HepG2 (cell line): ENCODE data around the gene GON4L. TPM values are rescaled to one million over a fixed set of nuclear protein-coding genes. Genes with fewer than 3 reads are reported as not detected.

Source experiments
- ATAC-seq: fragments of 200-7000 bp; cut with Tn5 transposase; 3 replicates; pipeline ENCODE4 v1.9.1; 2020; ENCODE audit warnings: mild to moderate bottlenecking, moderate library complexity
- BruUV-seq: library from RNA; stranded (reverse); fragments of 400-500 nt; replicated peaks from 2 replicates; lab custom pipeline; 2021; lab: Mats Ljungman, UMichigan
- CTCF ChIA-PET: fragments of 300-600 bp; formaldehyde crosslinking; extraction: SDS; loops from one replicate; lab custom pipeline; 2021; ENCODE audit warnings: low total read pairs, inconsistent platforms, low intra/inter-chr PET ratio; lab: Yijun Ruan, JAX
- POLR2A ChIA-PET: fragments of 350-600 bp; sonication (Branson Sonifier 250); formaldehyde crosslinking; loops from one replicate; lab custom pipeline; 2020; ENCODE audit warnings: antibody characterized with exemption, inconsistent platforms; lab: Yijun Ruan, JAX
- DNase-seq: peaks from one replicate; pipeline ENCODE4 v3.0.0-alpha.2; 2015; ENCODE audit warnings: low spot score
- FAIRE-seq: peaks from 3 replicates; lab custom pipeline; 2011; peaks lifted over from hg19 to GRCh38; lab: Jason Lieb, UNC
- H2AFZ ChIP-seq: one replicate; pipeline ENCODE4 v1.6.1; 2011; ENCODE audit warnings: low read length, inconsistent platforms
- H3K27ac ChIP-seq: fragments of 300-600 bp; 3 replicates; pipeline ENCODE4 v1.8.0; 2011; ENCODE audit warnings: mixed run types, mild to moderate bottlenecking, mixed read lengths, low read length, inconsistent platforms; ENCODE audit not compliant: insufficient read depth; ENCODE audit errors: extremely low read length
- H3K27me3 ChIP-seq, 2 experiments: fragments of 200-600 bp in 1 of 2; 2 replicates in 1 of 2; 3 replicates in 1 of 2; pipeline versions ENCODE4 v1.6.0 to v1.8.0; 2011; ENCODE audit warnings: low read length in 2 of 2, mild to moderate bottlenecking in 2 of 2, moderate library complexity in 2 of 2, inconsistent platforms in 1 of 2; ENCODE audit not compliant: insufficient read depth in 2 of 2, control insufficient read depth in 1 of 2
- H3K36me3 ChIP-seq, 2 experiments: fragments of 200-600 bp in 1 of 2; replicated peaks in 1 of 2; 2 replicates in 1 of 2; 3 replicates in 1 of 2; pipeline versions ENCODE4 v1.5.1 to v1.8.0; 2011; ENCODE audit warnings: low read length in 2 of 2, inconsistent platforms in 1 of 2; ENCODE audit not compliant: insufficient read depth in 2 of 2, control insufficient read depth in 1 of 2
- H3K4me1 ChIP-seq: 2 replicates; pipeline ENCODE4 v1.5.1; 2012; ENCODE audit warnings: low read length, inconsistent platforms; ENCODE audit not compliant: insufficient read depth
- H3K4me2 ChIP-seq: 2 replicates; pipeline ENCODE4 v1.6.0; 2011; ENCODE audit warnings: low read depth, low read length, inconsistent platforms
- H3K4me3 ChIP-seq, 3 experiments: fragments of 200-600 bp in 1 of 3; sonication (generic), shearing (Covaris generic) in 1 of 3; replicated peaks in 1 of 3; 2 replicates each; pipeline ENCODE4 v1.5.1; 2011 to 2016; ENCODE audit warnings: low read length in 3 of 3, inconsistent platforms in 2 of 3, low read depth in 2 of 3, mild to moderate bottlenecking in 2 of 3, control low read depth in 1 of 3, mixed read lengths in 1 of 3; ENCODE audit not compliant: insufficient read depth in 1 of 3
- H3K79me2 ChIP-seq: one replicate; pipeline ENCODE4 v1.6.1; 2011; ENCODE audit warnings: low read length, inconsistent platforms; ENCODE audit not compliant: insufficient read depth
- H3K9ac ChIP-seq: 2 replicates; pipeline ENCODE4 v1.6.0; 2011; ENCODE audit warnings: mild to moderate bottlenecking, low read depth, low read length, inconsistent platforms; ENCODE audit not compliant: insufficient read depth
- H3K9me3 ChIP-seq: 2 replicates; pipeline ENCODE4 v1.5.1; 2012; ENCODE audit warnings: mild to moderate bottlenecking, low read length
- H4K20me1 ChIP-seq: 2 replicates; pipeline ENCODE4 v1.6.0; 2011; ENCODE audit warnings: inconsistent platforms, mild to moderate bottlenecking, low read length, moderate library complexity; ENCODE audit not compliant: insufficient read depth
- CREM ChIP-seq, 2 experiments: sonication (generic) in 1 of 2; formaldehyde crosslinking in 1 of 2; IDR thresholded peaks; 2 replicates each; pipeline versions ENCODE4 v1.4.0 to v1.6.1; 2016 to 2020; ENCODE audit warnings: antibody characterized with exemption in 1 of 2, mild to moderate bottlenecking in 1 of 2, missing genetic modification reagents in 1 of 2
- GFI1 ChIP-seq: sonication (generic); formaldehyde crosslinking; IDR thresholded peaks from 2 replicates; pipeline ENCODE4 v1.5.0; 2020; ENCODE audit warnings: missing genetic modification reagents, mild to moderate bottlenecking, borderline replicate concordance
- KDM2A ChIP-seq: sonication (generic); formaldehyde crosslinking; IDR thresholded peaks from 2 replicates; pipeline ENCODE4 v1.4.0; 2020; ENCODE audit warnings: low read depth, missing genetic modification reagents, borderline replicate concordance
- NRL ChIP-seq: sonication (generic); formaldehyde crosslinking; IDR thresholded peaks from 2 replicates; pipeline ENCODE4 v1.5.0; 2020; ENCODE audit warnings: missing genetic modification reagents, mild to moderate bottlenecking, moderate library complexity, borderline replicate concordance
- RFXAP ChIP-seq: sonication (generic); formaldehyde crosslinking; IDR thresholded peaks from 2 replicates; pipeline ENCODE4 v1.4.0; 2020; ENCODE audit warnings: missing genetic modification reagents, borderline replicate concordance
- TGIF2 ChIP-seq: IDR thresholded peaks from 2 replicates; pipeline ENCODE4 v1.6.1; 2016; ENCODE audit warnings: control low read depth, missing compliant biosample characterization
- TOE1 ChIP-seq: sonication (generic); formaldehyde crosslinking; IDR thresholded peaks from 2 replicates; pipeline ENCODE4 v1.4.0; 2020; ENCODE audit warnings: mild to moderate bottlenecking, missing genetic modification reagents
- ZNF207 ChIP-seq: fragments of 450-650 bp; IDR thresholded peaks from 2 replicates; pipeline ENCODE4 v1.6.1; 2016; ENCODE audit warnings: antibody characterized with exemption, borderline replicate concordance
- ZNF543 ChIP-seq: sonication (generic); formaldehyde crosslinking; IDR thresholded peaks from 2 replicates; pipeline ENCODE4 v1.4.0; 2020; ENCODE audit warnings: mild to moderate bottlenecking, missing genetic modification reagents
- in situ Hi-C: cut with HindIII; loops from 2 replicates; pipeline ENCODE4 v1.10.0; 2017; ENCODE audit warnings: low pct_unique_long_range_greater_than_20kb; ENCODE audit not compliant: extremely low pct_ligation_motif_present
- intact Hi-C: fragments of 100-400 bp; cut with micrococcal nuclease; formaldehyde crosslinking; loops from one replicate; pipeline ENCODE4 v1.10.0; 2022; ENCODE audit not compliant: unreplicated experiment
- polyA plus RNA-seq, 8 experiments: library from polyadenylated mRNA; depleted of rRNA in 3 of 8; stranded (reverse) in 7 of 8; unstranded in 1 of 8; fragments of >200 nt; fragmentation: Illumina TruSeq in 4 of 8; extraction: Trizol in 4 of 8; gene quantifications; 2 replicates each; pipeline versions ENCODE4 v1.2.1 to v1.2.3, GENCODE V29; 2011 to 2016; ENCODE audit warnings: low read depth in 4 of 8, missing spikeins in 1 of 8, mixed read lengths in 1 of 8; ENCODE audit not compliant: insufficient read depth in 1 of 8
- total RNA-seq, 5 experiments: library from RNA; depleted of rRNA; stranded (reverse); fragments of >200 nt; fragmentation: Illumina TruSeq; extraction: Trizol; gene quantifications; 2 replicates each; pipeline ENCODE4 v1.2.3, GENCODE V29; 2016; ENCODE audit warnings: low read depth in 1 of 5
- TF ChIP-seq, protein P1 (sequence below): sonication (generic); formaldehyde crosslinking; IDR thresholded peaks from 2 replicates; pipeline ENCODE4 v1.4.0; 2020; ENCODE audit warnings: missing genetic modification reagents, borderline replicate concordance
- TF ChIP-seq, protein P2 (sequence below): sonication (generic); formaldehyde crosslinking; IDR thresholded peaks from 2 replicates; pipeline ENCODE4 v1.4.0; 2020; ENCODE audit warnings: mild to moderate bottlenecking, missing genetic modification reagents
- TF ChIP-seq, protein P3 (sequence below): sonication (generic); formaldehyde crosslinking; IDR thresholded peaks from 2 replicates; pipeline ENCODE4 v1.8.1; 2023; ENCODE audit warnings: missing genetic modification reagents, inconsistent platforms, borderline replicate concordance
- TF ChIP-seq, protein P4 (sequence below): sonication (generic); formaldehyde crosslinking; conservative IDR thresholded peaks from 2 replicates; pipeline ENCODE4 v1.4.0; 2020; ENCODE audit warnings: missing genetic modification reagents

Gene GON4L
- total and polyA plus RNA-seq, 2 of the 13 experiments (the other 11 are each of a cell fraction or from before 2014, with no cell fraction given): 14.6 to 19.6 TPM

DNA sequence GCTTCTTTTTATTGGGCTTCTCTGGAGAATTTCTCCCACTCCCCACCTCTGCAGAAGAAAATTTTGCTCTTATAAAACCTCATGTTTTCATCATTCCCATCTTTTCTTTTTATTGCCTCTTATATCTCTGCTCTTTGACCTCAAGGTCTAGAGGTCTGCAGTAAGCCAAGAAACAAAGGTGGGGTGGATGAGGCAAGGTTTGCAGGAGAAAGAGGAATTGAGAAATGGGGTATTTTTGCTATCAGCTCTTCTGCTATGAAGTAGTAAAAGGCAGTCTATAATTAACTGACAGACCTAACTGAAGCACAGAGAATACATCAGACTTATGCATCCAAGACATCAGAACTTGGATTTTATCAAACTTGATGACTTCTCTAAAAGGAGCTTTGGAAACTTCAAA is 25.2 kb upstream of the GON4L start:
- BruUV-seq: no TSS peak
- no peak overlapping the region for H3K27ac ChIP-seq
- in situ Hi-C loops: no loop called here
- H3K4me3 ChIP-seq: no peak overlapping the region
- CTCF ChIA-PET: no interaction called here
- H3K9ac ChIP-seq: no peak overlapping the region
- FAIRE-seq (no peak), DNase-seq (no peak), ATAC-seq (no peak)
- H2AFZ ChIP-seq: no peak overlapping the region
- POLR2A ChIA-PET: interaction anchor here (1.0 kb wide), 1 partner anchor 15 kb away, joined by 3 read pairs; no protein-coding TSS in a partner anchor
- no peaks in the 10 kb centered on the region for H3K79me2 ChIP-seq
- H3K36me3 ChIP-seq: no peaks in the 10 kb centered on the region
- H3K27me3 ChIP-seq: peaks cover 3 to 8% of the 10 kb centered on the region in 2 experiments; a peak in 1 of 5 replicates
- no peaks in the 10 kb centered on the region for H4K20me1 ChIP-seq
- no peaks in the 10 kb centered on the region for H3K9me3 ChIP-seq
- H3K4me2 ChIP-seq: no peak overlapping the region
- H3K4me1 ChIP-seq: peaks cover 34% of the 10 kb centered on the region
- intact Hi-C loops: no loop called here
- TF ChIP-seq KDM2A (CRISPR knock-in tag) (no peak), ZNF543 (CRISPR knock-in tag) (no peak), GFI1 (no peak), RFXAP (no peak), TGIF2 (CRISPR knock-in tag) (no peak), CREM (IDR thresholded peaks at IDR 0.05) (no peak), CREM (CRISPR knock-in tag; IDR thresholded peaks at IDR 0.05) (no peak), ZNF207 (no peak), TOE1 (CRISPR knock-in tag) (no peak), NRL (no peak)
- TF ChIP-seq, protein P1, sequence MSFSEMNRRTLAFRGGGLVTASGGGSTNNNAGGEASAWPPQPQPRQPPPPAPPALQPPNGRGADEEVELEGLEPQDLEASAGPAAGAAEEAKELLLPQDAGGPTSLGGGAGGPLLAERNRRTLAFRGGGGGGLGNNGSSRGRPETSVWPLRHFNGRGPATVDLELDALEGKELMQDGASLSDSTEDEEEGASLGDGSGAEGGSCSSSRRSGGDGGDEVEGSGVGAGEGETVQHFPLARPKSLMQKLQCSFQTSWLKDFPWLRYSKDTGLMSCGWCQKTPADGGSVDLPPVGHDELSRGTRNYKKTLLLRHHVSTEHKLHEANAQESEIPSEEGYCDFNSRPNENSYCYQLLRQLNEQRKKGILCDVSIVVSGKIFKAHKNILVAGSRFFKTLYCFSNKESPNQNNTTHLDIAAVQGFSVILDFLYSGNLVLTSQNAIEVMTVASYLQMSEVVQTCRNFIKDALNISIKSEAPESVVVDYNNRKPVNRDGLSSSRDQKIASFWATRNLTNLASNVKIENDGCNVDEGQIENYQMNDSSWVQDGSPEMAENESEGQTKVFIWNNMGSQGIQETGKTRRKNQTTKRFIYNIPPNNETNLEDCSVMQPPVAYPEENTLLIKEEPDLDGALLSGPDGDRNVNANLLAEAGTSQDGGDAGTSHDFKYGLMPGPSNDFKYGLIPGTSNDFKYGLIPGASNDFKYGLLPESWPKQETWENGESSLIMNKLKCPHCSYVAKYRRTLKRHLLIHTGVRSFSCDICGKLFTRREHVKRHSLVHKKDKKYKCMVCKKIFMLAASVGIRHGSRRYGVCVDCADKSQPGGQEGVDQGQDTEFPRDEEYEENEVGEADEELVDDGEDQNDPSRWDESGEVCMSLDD (CRISPR knock-in tag): no peak
- TF ChIP-seq, protein P2, sequence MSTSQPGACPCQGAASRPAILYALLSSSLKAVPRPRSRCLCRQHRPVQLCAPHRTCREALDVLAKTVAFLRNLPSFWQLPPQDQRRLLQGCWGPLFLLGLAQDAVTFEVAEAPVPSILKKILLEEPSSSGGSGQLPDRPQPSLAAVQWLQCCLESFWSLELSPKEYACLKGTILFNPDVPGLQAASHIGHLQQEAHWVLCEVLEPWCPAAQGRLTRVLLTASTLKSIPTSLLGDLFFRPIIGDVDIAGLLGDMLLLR (CRISPR knock-in tag): no peak
- TF ChIP-seq, protein P3, sequence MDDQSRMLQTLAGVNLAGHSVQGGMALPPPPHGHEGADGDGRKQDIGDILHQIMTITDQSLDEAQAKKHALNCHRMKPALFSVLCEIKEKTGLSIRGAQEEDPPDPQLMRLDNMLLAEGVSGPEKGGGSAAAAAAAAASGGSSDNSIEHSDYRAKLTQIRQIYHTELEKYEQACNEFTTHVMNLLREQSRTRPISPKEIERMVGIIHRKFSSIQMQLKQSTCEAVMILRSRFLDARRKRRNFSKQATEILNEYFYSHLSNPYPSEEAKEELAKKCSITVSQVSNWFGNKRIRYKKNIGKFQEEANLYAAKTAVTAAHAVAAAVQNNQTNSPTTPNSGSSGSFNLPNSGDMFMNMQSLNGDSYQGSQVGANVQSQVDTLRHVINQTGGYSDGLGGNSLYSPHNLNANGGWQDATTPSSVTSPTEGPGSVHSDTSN (CRISPR knock-in tag): no peak
- TF ChIP-seq, protein P4, sequence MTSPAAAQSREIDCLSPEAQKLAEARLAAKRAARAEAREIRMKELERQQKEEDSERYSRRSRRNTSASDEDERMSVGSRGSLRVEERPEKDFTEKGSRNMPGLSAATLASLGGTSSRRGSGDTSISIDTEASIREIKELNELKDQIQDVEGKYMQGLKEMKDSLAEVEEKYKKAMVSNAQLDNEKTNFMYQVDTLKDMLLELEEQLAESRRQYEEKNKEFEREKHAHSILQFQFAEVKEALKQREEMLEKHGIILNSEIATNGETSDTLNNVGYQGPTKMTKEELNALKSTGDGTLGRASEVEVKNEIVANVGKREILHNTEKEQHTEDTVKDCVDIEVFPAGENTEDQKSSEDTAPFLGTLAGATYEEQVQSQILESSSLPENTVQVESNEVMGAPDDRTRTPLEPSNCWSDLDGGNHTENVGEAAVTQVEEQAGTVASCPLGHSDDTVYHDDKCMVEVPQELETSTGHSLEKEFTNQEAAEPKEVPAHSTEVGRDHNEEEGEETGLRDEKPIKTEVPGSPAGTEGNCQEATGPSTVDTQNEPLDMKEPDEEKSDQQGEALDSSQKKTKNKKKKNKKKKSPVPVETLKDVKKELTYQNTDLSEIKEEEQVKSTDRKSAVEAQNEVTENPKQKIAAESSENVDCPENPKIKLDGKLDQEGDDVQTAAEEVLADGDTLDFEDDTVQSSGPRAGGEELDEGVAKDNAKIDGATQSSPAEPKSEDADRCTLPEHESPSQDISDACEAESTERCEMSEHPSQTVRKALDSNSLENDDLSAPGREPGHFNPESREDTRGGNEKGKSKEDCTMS (CRISPR knock-in tag): no peak
